Measurements from ENCODE around the gene AGTPBP1.

The AGTPBP1 gene

DNA sequence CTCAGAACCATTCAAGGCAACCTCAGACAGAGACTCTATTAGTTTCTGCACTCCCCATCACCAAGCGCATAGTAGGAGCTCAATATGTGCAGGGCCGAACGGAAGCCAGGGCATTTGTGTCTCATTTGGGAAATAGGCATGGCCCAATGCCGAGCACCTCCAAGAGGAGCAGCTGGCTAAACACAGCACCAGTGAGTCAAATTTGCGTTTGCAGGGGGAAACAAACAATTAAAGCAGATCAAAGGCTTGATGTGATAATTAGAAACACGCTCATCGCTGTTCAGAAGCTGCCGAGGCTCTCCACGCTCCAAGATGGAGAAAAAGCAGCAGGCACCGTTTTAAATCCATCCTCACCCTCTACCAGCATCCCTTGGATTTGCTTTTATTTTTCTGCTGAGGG, 225.3 kb downstream of the AGTPBP1 start:
- no peak for DNase-seq

GRCh38 chr9:85515021-85515420, 226.7 kb downstream of the AGTPBP1 start:
- in situ Hi-C loops (cut with MboI; ENCODE audit: low pct_unique_long_range_greater_than_20kb, low sequenced_read_pairs) = no loop called here
- no peak for DNase-seq

More for the DNA sequence above, 225.3 kb downstream of the AGTPBP1 start:
- in situ Hi-C loops (cut with MboI; ENCODE audit: low pct_unique_long_range_greater_than_20kb, low sequenced_read_pairs) = no loop called here

- in situ Hi-C loops (cut with MboI; ENCODE audit: low pct_unique_long_range_greater_than_20kb, low sequenced_read_pairs) = no loop called here
- no peak for DNase-seq
Measured at GRCh38 chr9:85514256-85514655, 227.5 kb downstream of the AGTPBP1 start.

DNA sequence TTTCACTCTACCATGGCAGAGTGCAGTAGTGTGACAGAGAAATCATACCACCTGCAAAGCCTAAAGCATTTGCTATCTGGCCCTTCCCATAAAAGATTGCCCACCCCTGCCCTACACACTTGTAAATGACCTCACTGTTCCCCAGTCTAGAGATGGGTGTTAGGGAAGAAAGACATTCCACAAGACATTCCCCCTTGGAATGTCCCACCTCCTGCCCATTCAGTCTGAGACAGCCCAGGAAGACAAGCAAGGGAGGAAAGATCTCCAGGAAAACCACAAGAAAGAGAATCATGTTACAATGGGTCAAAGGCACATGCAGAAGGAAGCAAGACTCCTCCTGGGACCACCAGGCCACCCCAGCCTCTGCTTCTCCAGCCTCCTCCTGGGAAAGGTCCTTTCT, 230.0 kb downstream of the AGTPBP1 start:
- in situ Hi-C loops (cut with MboI; ENCODE audit: low pct_unique_long_range_greater_than_20kb, low sequenced_read_pairs) = no loop called here
- no peak for DNase-seq

- in situ Hi-C loops (cut with MboI; ENCODE audit: low pct_unique_long_range_greater_than_20kb, low sequenced_read_pairs) = no loop called here
- no peak for DNase-seq
Measured at GRCh38 chr9:85510830-85511504, 230.8 kb downstream of the AGTPBP1 start.

GRCh38 chr9:85508616-85509015, 233.1 kb downstream of the AGTPBP1 start:
- DNase-seq = peak; percentile 5

DNA sequence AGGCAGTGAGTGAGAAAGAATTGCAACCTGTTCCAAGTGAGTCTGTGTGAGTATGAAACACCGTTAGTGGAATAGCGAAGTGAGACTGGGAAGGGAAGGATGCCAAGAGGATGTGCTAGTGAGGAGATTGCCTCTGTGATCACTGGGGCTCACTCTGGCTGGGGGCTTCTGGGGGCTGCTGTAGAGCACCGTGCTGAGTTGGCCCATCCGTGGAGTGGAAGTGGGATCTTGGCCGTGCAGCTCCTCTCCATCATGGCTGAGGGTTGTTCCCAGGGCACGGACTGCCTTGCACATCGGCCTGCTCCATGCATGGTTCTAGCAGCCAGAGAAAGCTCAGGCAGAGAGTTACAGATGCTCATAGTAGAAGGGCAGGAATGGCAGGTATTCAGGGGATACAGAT, 236.1 kb downstream of the AGTPBP1 start:
- in situ Hi-C loops (cut with MboI; ENCODE audit: low pct_unique_long_range_greater_than_20kb, low sequenced_read_pairs) = no loop called here
- no peak for DNase-seq

More at GRCh38 chr9:85508616-85509015, 233.1 kb downstream of the AGTPBP1 start:
- in situ Hi-C loops (cut with MboI; ENCODE audit: low pct_unique_long_range_greater_than_20kb, low sequenced_read_pairs) = no loop called here

DNA sequence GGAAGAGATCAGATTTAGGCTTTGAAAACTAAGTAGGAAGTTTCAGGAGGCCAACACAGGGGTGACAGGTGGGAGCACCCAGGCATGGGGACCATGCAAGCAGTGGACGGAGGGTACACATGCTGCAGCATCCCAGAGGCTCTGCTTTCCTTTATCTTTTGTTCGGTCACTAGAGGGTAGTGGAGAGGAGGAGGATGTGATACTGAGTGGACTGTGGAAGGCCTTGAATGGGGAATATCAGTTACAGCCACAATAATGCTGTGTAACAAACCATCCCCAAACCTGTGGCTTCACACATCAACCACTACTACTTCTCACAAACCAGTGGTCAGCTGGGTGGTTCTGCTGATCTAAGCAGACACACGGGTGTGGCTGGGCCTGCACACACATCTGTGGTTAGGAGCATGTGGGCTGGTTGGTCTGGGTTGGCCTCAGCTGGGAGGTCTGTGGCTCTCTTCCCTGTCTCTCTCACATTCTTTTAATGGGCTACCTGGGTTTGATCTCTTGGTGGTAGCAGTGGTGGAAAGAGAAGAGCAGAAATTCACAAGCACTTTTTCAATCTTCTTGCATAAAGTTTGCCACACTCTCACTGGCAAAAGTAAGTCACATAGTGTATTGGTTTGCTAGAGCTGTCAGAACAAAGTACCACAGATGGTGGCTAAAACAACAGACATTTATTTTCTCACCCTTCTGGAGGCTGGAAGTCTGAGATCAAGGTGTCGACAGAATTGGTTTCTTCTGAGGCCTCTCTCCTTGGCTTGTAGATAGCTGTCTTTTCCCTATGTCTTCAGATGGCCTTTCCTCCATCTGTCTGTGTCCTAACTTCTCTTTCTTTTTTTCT, 238.7 kb downstream of the AGTPBP1 start:
- no peak for DNase-seq
- in situ Hi-C loops (cut with MboI; ENCODE audit: low pct_unique_long_range_greater_than_20kb, low sequenced_read_pairs) = no loop called here

GRCh38 chr9:85501882-85502281, 239.9 kb downstream of the AGTPBP1 start:
- no peak for DNase-seq
- in situ Hi-C loops (cut with MboI; ENCODE audit: low pct_unique_long_range_greater_than_20kb, low sequenced_read_pairs) = no loop called here

GRCh38 chr9:85501456-85501855, 240.3 kb downstream of the AGTPBP1 start:
- in situ Hi-C loops (cut with MboI; ENCODE audit: low pct_unique_long_range_greater_than_20kb, low sequenced_read_pairs) = no loop called here
- DNase-seq = no peak

Measured in KBM-7 (cell line).